ENCODE data around the gene C1R.

DNA sequence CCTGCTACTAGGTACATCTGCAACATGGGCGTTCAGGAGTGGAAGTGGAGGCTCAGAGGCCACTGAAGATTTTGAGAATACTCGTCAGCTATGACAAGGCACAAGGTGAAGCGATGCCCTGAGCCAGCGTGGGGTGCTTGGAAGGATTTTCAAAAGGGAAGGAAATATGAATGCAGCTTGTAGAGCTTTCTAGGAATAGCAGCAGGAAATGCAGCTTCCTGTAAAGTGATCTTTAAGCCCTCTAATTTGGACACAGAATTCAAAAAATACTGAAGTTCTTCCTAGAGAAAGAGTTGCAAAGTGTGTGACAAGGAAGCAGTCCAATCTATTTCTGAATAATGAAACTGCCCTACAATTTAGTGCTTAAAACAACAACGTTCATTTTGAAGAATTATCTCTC lies 44.9 kb downstream of the C1R start:
- TF ChIP-seq, protein P1, sequence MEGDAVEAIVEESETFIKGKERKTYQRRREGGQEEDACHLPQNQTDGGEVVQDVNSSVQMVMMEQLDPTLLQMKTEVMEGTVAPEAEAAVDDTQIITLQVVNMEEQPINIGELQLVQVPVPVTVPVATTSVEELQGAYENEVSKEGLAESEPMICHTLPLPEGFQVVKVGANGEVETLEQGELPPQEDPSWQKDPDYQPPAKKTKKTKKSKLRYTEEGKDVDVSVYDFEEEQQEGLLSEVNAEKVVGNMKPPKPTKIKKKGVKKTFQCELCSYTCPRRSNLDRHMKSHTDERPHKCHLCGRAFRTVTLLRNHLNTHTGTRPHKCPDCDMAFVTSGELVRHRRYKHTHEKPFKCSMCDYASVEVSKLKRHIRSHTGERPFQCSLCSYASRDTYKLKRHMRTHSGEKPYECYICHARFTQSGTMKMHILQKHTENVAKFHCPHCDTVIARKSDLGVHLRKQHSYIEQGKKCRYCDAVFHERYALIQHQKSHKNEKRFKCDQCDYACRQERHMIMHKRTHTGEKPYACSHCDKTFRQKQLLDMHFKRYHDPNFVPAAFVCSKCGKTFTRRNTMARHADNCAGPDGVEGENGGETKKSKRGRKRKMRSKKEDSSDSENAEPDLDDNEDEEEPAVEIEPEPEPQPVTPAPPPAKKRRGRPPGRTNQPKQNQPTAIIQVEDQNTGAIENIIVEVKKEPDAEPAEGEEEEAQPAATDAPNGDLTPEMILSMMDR (IDR thresholded peaks at IDR 0.05; ENCODE audit: low read length): no peak
- TF ChIP-seq EZH2 (optimal IDR thresholded peaks at IDR 0.05; ENCODE audit: low read depth, low read length) (no peak), EZH2phosphoT487 (IDR thresholded peaks at IDR 0.05; ENCODE audit: low read length) (no peak)

Measured in MM.1S (cell line).